MM.1S (cell line): Measurements from ENCODE around the gene ARSG.

Source experiments
- EZH2 ChIP-seq: fragments of 300-600 bp; sonication (generic); optimal IDR thresholded peaks from 2 replicates; pipeline ENCODE3; 2017; ENCODE audit warnings: low read depth, mild to moderate bottlenecking, antibody characterized with exemption, low read length, mixed read lengths
- EZH2phosphoT487 ChIP-seq: fragments of 300-600 bp; sonication (generic); IDR thresholded peaks from 2 replicates; pipeline ENCODE4 v1.6.1; 2018; ENCODE audit warnings: antibody characterized with exemption, low read length
- TF ChIP-seq, protein P1 (sequence below): fragments of 300-600 bp; sonication (generic); IDR thresholded peaks from 2 replicates; pipeline ENCODE4 v1.5.1; 2016; ENCODE audit warnings: antibody characterized with exemption, low read length, mixed read lengths

DNA sequence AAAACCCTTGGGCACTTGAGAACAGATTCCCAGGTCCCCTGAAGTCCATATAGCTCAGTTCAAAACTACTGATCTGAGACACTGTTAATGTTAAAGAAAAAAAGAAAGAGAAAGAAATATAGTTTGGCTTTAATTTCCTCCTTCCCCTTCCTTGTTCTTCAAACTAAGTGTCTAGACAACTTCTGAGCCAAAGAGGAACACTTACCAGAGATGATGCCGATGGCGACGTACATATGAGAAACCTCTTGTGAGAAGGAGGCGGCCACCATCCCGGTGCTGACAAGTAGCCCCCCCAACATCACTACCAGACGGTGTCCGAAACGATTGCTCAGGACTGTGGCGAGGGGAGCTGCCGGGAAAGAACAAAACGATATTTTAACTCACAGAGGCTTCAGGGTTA lies 17.6 kb upstream of the ARSG start:
- TF ChIP-seq, protein P1, sequence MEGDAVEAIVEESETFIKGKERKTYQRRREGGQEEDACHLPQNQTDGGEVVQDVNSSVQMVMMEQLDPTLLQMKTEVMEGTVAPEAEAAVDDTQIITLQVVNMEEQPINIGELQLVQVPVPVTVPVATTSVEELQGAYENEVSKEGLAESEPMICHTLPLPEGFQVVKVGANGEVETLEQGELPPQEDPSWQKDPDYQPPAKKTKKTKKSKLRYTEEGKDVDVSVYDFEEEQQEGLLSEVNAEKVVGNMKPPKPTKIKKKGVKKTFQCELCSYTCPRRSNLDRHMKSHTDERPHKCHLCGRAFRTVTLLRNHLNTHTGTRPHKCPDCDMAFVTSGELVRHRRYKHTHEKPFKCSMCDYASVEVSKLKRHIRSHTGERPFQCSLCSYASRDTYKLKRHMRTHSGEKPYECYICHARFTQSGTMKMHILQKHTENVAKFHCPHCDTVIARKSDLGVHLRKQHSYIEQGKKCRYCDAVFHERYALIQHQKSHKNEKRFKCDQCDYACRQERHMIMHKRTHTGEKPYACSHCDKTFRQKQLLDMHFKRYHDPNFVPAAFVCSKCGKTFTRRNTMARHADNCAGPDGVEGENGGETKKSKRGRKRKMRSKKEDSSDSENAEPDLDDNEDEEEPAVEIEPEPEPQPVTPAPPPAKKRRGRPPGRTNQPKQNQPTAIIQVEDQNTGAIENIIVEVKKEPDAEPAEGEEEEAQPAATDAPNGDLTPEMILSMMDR, result no peak
- TF ChIP-seq EZH2 (no peak), EZH2phosphoT487 (no peak)
